Activated CD8-positive, alpha-beta memory T cell treated with anti-CD3 and anti-CD28 coated beads for 48 hours (primary cell): ENCODE measurements around the gene ATAD5.
"Not testable (repeated sequence)": the region's sequence is repeated elsewhere in the genome, so short reads cannot be mapped to it uniquely, and the experiment has no call there.

Experiments used
- DNase-seq, 3 experiments: peaks; one replicate each; pipeline ENCODE4 v3.0.0-alpha.2; 2020; ENCODE audit warnings: low read depth in 2 of 3, low spot score in 2 of 3

ATAD5 gene

DNA sequence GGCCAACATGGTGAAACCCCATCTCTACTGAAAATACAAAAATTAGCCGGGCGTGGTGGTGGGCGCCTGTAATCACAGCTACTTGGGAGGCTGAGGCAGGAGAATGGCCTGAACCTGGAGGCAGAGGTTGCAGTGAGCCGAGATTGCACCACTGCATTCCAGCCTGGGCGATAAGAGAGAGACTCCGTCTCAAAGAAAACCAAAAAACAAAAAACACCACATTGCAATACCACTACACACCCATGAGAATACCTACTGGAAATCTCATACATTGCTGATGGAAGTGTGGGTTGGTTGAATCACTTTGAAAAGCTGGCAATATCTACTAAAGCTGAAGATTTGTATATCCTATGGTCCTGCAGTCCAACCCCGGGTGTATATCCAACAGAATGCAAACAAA lies 78.4 kb downstream of the ATAD5 start:
- not testable (repeated sequence) for DNase-seq

DNA sequence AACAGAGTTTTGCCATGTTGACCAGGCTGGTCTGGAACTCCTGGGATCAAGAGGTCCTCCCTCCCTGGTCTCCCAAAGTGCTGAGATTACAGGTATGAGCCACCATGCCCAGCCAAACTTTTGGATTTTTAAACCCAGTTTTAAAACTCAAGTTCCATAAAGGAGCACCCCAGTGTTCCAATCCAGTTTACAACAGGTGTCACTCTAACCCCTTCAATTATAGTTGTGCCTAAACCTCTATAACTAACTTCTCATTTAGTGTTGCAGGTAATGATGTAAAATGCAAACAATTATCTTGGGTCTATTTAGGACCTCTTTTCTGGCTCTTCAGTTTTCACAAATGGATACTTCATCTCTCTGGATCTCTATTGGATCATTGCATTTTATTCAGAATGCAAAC lies 82.2 kb downstream of the ATAD5 start:
- DNase-seq: no peak

DNA sequence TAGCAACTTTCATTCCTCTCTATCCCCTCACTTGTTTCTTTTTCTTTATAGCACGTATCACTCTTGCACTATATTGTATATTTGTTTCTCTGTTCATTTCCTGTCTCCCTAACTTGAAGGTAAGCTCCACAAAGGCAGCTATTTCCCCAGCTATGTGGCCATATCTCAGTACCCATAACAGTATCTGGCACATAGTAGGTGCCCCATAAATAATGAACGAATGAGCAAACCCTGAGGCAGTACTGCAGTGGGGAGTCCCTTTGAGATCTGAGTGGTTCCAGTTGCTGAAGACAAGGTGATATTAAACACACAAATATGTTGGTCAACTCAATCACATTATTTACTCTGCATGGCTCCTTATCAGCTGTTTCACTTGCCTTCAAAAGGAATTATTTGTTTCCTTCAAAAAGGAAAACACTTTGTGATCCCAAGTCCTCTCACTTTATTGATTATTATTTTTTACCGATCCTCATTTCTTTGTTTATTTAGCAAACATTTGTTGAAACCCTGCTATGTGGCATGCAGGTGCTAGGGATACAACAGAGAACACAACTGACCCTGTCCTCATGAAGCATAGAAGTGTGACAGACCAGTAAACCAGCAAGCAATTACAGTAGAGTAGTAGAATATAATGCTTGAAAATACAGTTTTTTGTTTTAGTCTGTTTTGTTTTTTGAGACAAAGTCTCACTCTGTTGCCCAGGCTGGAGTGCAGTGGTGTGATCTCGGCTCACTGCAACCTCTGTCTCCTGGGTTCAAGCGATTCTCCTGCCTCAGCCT lies 84.3 kb downstream of the ATAD5 start:
- no peak for DNase-seq

DNA sequence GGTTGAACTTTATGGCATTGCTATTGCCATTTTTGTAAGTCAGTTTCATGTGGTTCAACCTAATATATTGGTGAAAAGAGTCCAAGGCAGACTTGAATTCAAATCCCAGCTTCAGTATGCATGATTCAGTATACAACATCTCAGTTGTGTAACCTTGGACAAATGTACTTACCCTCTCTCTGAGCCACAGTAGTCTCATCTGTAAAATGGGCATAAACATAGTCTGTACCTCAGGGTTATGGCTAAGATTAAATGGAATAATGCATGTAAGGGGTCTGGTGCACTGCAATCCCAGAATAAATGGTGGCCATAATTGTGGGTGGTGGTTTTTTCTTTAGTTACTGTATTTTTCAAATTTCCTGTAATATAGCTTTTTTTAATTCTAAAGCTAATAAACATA lies 85.3 kb downstream of the ATAD5 start:
- DNase-seq: no peak

DNA sequence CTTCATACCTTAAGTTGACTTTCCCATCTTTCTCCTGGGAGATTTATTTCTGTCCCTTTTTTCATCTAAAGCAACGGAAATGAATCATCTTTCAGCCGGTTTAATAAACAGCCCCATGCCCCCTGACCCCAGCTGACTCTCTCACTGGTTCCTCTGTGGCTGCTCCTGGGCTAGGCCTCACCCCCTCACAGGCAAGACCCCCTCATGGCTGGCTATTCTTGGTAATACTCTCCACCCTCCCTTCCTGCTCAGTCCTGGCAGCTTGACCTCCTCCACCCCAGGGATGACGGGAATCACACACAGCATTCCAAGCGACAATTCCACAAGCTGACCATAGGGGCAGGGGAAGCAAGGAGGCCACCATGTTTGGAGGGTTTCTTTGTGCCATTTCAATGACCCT lies 88.5 kb downstream of the ATAD5 start:
- no peak for DNase-seq

DNA sequence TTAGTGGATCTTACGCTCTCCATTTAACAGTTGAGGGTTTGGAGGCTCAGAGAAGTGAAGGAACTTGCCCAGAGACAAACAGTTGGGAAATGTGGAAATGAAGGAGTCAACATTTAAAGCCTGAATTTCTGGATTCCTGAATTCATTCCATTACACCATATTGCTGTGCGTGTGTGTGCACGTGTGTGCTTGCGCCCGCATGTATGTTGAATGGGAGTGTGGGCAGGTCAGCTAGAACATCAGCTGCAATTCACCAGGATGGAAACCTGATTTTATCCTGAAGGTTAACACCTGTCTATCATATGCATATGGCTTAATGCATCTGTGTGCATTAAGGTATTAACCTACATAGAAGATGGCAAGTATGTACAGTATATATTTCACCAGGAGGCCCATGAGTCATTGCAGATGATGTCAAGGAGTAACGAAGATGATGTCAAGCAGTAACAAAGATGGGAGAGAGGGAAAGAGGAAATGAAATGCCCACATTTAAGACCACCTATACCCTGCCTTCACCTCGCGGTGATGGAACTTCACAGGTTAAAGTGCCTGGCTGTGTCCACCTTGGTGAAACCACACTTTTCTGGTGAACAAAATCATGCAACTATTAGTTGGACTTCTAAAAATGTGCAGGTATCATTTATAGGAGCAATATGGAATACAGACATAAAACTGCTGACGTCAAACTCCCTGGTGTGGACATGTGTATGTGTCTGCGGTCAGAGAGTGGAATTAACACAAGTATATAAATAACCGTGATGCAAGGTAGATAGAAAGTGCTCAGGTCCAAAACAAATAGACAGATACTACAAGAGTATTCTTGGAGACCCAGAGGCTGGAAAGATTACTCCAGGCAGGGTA lies 89.1 kb downstream of the ATAD5 start:
- no peak for DNase-seq

DNA sequence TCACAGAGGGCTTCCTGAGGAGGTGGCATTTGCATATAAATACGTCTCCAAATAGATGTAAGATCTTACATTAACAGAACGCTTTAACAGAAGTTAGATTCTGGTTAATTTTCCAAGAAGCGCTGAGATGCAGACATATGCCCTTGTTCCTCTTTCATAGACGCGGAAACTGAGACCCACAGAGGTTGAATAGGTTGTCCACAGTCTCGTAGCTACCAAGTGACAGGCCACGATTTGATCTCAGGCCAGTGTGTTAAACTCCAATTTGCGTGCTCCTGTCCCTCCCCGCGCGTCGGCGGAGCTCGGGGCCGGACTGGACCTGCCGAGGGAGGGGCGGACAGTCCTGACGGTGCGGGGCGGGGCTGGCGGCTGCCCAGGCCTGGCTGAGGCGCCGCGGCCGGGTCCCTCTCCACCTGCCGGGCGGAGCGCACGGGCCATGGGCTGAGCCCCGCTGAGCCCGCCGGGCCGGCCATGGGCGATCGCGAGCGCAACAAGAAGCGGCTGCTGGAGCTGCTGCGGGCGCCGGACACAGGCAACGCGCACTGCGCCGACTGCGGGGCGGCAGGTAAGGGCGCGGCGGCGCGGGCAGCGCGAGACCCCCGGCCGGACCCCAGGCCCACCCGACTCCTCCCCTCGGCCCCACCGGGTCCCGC lies 89.9 kb downstream of the ATAD5 start, which contains the start of gene ADAP2:
Gene ADAP2 (plus strand): TSS at position 402 of the 653 bp plus-strand sequence. CDS start 70 bp downstream, at position 472.
- DNase-seq: no peak

DNA sequence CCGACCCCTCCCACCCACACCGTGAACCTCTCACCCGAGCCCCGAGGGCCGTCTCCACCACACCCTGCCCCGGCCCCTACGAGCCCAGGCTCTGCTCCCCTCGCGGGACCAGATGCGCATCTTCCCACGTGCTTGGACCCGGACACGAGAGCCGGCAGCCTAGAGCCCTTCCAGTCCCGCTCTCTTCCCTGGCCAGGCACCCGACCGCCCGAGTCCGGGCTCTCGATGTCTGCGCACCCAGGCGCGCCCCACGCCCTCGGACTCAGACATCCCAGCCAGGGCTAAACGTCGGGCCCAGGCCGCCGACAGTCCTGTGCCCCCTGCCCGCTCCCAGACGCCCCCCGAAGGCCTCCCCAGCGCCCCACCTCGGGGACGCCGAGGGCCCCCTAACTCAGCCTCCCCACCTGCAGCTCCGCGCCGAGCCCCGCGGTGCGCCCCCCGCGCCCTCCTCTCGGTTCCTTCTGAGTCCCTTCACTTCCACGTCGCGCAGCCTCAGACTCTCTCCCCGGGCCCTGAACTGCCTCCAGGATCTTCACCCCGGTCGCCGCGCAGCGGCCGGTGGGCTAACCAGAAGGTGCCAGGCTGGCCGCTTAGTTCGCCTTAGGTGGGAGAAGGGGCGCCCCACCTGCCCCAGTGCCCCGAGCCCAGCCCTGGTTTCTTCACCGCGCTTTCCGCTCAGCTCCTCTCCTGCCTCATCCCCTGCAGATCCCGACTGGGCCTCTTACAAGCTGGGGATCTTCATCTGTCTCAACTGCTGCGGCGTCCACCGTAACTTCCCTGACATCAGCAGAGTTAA lies 90.7 kb downstream of the ATAD5 start:
- DNase-seq: no peak

DNA sequence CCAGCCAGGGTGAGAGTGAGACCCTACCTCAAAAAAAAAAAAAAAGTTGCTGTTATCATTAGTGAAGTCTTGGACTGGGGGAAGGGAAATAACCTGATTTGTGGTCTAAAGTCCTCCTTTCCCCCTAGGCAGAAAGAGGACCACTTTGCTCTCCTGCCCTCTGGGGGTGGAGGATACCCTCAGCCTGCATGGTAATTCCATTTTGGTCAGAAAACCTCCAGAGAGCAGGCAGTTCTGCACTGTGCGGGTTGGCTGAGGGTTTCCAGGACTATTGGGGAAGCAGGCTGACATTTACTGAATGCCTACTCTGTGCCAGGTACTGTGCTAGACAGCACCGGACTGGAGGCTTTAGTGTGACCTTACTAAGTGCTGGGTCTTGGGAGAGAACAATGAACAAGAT lies 92.6 kb downstream of the ATAD5 start:
- no peak for DNase-seq

DNA sequence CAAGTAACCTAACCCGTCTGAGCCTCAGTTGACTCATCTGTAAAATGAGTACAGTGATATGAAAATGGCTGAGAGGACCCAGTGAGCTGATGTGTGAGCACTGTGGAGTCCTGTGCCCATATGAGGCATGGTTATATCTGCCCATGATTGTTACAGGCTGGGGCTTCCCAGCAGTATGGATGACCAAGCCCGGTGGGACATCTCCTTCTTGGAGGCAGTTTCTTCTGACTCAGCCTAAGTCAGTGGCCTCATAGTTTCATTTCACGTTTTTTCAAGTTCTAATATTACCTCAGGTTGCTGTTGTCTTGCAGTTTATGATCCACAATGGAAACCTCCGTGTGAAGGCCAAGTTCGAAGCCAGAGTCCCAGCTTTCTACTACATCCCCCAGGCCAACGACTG lies 94.8 kb downstream of the ATAD5 start:
- no peak for DNase-seq

DNA sequence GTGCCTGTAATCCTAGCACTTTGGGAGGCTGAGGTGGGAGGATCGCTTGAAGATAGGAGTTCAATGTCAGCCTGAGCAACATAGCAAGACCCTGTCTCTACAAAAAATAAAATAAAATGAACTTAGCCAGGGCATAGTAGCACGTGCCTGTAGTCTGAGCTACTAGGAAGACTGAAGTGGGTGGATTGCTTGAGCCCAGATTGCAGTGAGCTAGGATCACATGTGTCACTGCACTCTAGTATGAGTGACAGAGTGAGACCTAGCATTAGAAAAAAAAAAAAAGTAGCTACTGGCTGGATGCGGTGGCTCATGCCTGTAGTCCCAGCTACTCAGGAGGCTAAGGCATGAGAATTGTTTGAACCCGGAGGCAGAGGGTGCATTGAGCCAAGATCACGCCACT lies 96.0 kb downstream of the ATAD5 start:
- no peak for DNase-seq

DNA sequence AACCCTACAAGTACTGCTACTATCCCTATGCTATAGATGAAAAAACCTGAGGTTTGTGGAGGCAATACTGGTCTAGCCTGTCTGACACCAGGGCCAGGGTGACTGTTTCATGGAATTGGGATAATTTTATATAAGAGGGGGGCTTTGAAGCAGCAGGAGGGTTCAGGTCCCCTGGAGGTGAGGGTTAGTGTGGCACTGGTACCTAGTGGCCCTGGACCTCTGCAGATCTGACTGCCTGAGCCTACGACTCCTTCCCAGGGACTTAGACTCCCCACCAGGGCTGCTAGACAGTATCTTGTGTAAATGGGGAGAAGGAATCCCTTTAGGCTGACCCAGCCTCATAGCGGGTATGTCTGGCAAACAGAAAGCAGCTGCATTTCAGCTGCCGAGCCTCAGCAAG lies 96.8 kb downstream of the ATAD5 start:
- DNase-seq: no peak

DNA sequence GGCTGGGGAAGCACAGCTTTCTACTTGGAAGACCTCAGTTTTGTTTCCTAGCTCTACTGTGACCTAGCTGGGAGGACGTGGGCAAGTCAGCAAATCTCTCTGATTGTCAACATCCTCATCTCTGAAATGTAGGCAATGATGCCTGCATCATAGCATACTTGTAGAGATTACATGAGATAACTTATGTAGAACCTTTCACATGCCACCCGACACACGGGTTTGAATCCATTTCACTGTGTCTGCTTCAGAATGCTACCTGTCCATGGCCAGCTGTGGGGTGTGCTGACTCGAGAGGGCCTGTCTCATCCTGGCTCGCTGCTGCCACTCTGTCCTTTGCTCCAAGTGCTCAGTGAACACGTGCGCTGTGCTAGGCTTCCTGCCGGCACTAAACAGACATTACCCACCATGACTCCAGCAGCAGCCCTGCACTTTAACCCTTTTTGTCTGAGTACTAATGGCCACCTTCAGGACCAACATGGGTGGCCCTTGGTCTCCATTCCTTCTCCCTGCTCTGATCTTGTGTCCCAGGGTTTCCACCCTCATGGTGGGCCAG lies 97.4 kb downstream of the ATAD5 start:
- no peak for DNase-seq

DNA sequence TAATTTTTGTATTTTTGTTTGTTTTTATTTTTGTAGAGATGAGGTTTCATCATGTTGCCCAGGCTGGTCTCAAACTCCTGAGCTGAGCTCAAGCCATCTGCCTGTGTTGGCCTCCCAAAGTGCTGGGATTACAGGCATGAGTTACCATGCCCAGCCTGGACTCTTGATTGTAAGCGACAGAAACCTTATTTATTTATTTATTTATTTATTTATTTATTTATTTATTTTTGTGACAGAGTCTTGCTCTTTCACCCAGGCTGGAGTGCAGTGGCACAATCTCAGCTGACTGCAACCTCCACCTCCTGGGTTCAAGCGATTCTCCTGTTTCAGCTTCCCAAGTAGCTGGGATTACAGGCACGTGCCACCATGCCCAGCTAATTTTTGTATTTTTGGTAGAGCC lies 98.1 kb downstream of the ATAD5 start:
- not testable (repeated sequence) for DNase-seq

DNA sequence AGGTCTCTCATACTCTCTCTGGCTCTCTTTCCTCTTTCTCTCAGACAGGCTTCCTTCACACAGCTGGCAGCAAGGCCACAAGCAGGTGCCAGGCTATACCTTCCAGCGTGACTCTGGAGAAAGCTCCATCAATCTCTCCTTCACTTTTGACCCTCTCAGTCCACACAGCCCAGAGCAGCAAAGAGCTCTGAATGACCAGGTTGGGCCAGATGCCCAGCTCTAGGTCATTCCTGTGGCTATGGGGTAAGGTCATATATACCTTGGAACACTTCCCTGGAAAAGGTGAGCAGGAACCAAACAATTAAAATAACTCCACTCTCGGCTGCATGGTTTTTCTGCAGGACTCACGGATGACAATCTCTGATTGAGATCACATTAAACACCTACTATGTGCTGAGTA lies 98.7 kb downstream of the ATAD5 start:
- no peak for DNase-seq

DNA sequence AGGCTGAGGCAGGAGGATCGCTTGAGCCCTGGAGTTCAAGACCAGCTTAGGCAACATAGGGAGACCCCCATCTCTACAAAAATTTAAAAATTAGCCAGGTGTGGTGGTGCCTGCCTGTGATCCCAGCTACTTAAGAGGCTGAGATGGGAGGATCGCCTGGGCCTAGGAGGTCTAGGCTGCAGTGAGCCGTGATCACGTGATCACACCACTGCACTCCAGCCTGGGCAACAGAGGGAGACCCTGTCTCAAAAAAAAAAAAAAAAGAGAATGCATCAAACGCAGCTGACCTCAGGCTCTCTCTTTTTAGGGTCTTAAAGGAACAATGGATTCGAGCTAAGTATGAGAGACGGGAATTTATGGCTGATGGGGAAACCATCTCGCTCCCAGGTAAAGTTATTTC lies 99.8 kb downstream of the ATAD5 start:
- not testable (repeated sequence) for DNase-seq

DNA sequence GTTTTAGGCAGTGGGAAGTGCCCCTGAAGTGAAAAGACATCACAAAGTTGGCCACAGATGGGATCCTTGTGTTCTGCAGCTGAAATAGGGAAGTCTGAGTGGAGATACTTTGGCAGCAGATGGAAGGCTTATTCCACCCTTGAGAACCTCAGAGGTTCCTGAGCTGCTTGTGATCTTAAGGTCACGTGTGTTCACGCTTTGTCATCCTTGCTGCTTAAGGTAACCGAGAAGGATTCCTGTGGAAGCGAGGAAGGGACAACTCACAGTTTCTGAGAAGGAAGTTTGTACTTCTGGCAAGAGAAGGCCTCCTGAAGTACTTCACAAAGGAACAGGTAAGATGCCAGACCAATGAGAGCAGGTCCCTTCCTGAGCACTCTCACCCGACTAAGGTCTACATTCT lies 102.2 kb downstream of the ATAD5 start:
- DNase-seq: no peak

DNA sequence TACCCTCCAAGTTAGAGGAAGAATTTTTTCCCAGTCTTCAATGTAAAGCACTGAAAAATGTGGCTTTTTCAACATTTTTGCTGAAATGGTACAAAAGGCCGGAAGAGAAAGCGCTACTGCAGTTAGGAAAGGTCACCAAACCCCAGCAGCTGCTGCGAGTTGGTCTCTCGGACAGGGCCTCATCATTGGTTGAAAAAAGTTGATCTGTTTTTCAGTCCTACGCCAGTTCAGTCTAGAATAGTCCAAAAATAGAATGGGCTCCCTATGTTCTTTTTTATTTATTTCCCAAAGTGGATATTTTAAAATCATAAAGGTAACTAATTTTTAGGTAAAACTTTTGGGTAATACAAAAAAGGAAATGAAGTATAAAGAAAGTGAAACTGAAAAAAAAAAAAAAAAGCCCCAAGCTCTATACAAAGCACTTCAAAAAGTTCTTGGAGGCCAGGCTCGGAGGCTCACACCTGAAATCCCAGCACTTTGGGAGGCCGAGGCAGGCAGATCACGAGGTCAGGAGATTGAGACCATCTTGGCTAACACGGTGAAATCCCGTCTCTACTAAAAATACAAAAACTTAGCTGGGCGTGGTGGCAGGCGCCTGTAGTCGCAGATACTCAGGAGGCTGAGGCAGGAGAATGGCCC lies 107.4 kb downstream of the ATAD5 start:
- no peak for DNase-seq

DNA sequence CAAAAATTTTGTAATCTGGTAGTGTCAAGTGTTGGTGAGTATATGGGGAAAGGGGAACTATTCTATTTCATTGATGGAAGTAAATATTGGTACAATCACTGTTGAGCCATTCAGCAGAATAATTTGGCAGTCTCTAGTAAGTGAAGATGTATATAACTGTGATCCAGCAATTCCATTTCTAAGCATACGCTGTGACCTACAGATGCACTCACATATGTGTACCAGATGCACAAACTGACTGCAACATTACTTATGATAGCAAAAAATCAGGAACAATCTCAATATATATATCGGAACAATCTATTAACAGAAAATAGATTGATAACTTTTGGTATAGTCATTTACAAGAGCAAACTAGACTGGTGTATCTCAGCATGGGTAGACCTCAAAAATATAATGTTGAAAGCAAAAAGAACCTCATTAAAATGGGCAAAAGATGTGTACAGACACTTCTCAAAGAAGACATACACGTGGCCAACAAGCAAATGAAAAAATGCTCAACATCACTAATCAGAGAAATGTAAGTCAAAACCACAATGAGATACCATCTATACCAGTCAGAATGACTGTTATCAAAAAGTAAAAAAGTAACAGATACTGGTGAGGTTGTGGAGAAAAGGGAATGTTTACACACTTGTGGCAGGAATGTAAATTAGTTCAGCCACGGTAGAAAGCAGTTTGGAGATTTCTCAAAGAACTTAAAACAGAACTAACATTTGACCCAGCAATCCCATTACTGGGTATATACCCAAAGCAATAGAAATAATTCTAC lies 110.7 kb downstream of the ATAD5 start:
- no peak for DNase-seq
